ENCODE measurements around the gene ANKMY1. TPM values are rescaled to one million over a fixed set of nuclear protein-coding genes. Genes with fewer than 3 reads are reported as not detected.

ANKMY1 gene
- total and polyA plus RNA-seq, 10 donors: 7.6 to 45.5 (median 29.4) TPM

- DNase-seq: peak; percentile 51
- H3K9me3 ChIP-seq: peaks cover 13 to 72% (median 50%) of the 10 kb centered on the region in 8 donors
- H3K27ac ChIP-seq: no peak overlapping the region
- no peak for TF ChIP-seq POLR2A (IDR thresholded peaks at IDR 0.05)
- no peak for TF ChIP-seq POLR2AphosphoS5 (IDR thresholded peaks at IDR 0.05)
- TF ChIP-seq CTCF (IDR thresholded peaks at IDR 0.05 in 8 of 11, conservative IDR thresholded peaks at IDR 0.05 in 3 of 11): no peak
- WGBS, 5 donors: 85 to 93% (median 91%) methylated on average over 9 to 13 of the region's 13 CpGs
- no peaks in the 10 kb centered on the region for H3K27me3 ChIP-seq (replicated peaks in 1 of 7)
- intact Hi-C loops (cut with DNase I; ENCODE audit: low total_unique reads): no loop called here
- no peak overlapping the region for H3K4me3 ChIP-seq
- H3K36me3 ChIP-seq: peaks cover 0 to 91% (median 32%) of the 10 kb centered on the region in 6 donors
- H3K4me1 ChIP-seq: no peaks in the 10 kb centered on the region
These were observed 29.3 kb downstream of the ANKMY1 start for GRCh38 chr2:240528406-240529040.

- no peak for TF ChIP-seq POLR2A (IDR thresholded peaks at IDR 0.05)
- no peak for TF ChIP-seq CTCF (IDR thresholded peaks at IDR 0.05 in 8 of 11, conservative IDR thresholded peaks at IDR 0.05 in 3 of 11)
- TF ChIP-seq POLR2AphosphoS5 (IDR thresholded peaks at IDR 0.05): no peak
- H3K27me3 ChIP-seq (replicated peaks in 1 of 7): no peaks in the 10 kb centered on the region
- WGBS, 5 donors: 70 to 93% (median 88%) methylated on average over 3 of the region's 3 CpGs
- DNase-seq: no peak
- no peak overlapping the region for H3K4me3 ChIP-seq
- H3K9me3 ChIP-seq: peaks cover 9 to 70% (median 40%) of the 10 kb centered on the region in 8 donors
- H3K27ac ChIP-seq: no peak overlapping the region
- intact Hi-C loops (cut with DNase I; ENCODE audit: low total_unique reads): no loop called here
- peaks cover 0 to 94% (median 44%) of the 10 kb centered on the region in 6 donors for H3K36me3 ChIP-seq
- no peaks in the 10 kb centered on the region for H3K4me1 ChIP-seq
These were observed 30.5 kb downstream of the ANKMY1 start for GRCh38 chr2:240527153-240527750.

- Histone ChIP-seq H3K4me3 (no peak overlapping the region), H3K27me3 (replicated peaks in 1 of 7) (no peaks in the 10 kb centered on the region), H3K4me1 (no peaks in the 10 kb centered on the region), H3K9me3 (peaks cover 2 to 70% (median 39%) of the 10 kb centered on the region in 8 donors), H3K27ac (no peak overlapping the region), H3K36me3 (peaks cover 0 to 97% (median 43%) of the 10 kb centered on the region in 6 donors)
- TF ChIP-seq POLR2AphosphoS5 (IDR thresholded peaks at IDR 0.05): no peak
- TF ChIP-seq CTCF (IDR thresholded peaks at IDR 0.05 in 8 of 11, conservative IDR thresholded peaks at IDR 0.05 in 3 of 11): no peak
- TF ChIP-seq POLR2A (IDR thresholded peaks at IDR 0.05): no peak
- 85 to 100% (median 91%) methylated on average over 3 to 4 of the region's 4 CpGs for WGBS, 5 donors
- intact Hi-C loops (cut with DNase I; ENCODE audit: low total_unique reads): no loop called here
- DNase-seq: peak; percentile 18
These were observed 31.3 kb downstream of the ANKMY1 start for GRCh38 chr2:240526521-240526920.

GRCh38 chr2:240525802-240526201 is 32.0 kb downstream of the ANKMY1 start:
- Histone ChIP-seq H3K4me3 (no peak overlapping the region), H3K27ac (no peak overlapping the region), H3K9me3 (peaks cover 0 to 63% (median 32%) of the 10 kb centered on the region in 8 donors), H3K36me3 (peaks cover 0 to 91% (median 40%) of the 10 kb centered on the region in 6 donors), H3K4me1 (no peaks in the 10 kb centered on the region), H3K27me3 (replicated peaks in 1 of 7) (no peaks in the 10 kb centered on the region)
- TF ChIP-seq POLR2A (IDR thresholded peaks at IDR 0.05) (no peak), POLR2AphosphoS5 (IDR thresholded peaks at IDR 0.05) (no peak), CTCF (IDR thresholded peaks at IDR 0.05 in 8 of 11, conservative IDR thresholded peaks at IDR 0.05 in 3 of 11) (no peak)
- peak; percentile 41 for DNase-seq
- intact Hi-C loops (cut with DNase I; ENCODE audit: low total_unique reads): no loop called here
- 96 to 99% (median 98%) methylated on average over 5 to 6 of the region's 6 CpGs for WGBS, 5 donors

Data from spleen (tissue), 11 donors.